IMR-90 (cell line): Measurements from ENCODE around the gene TBC1D8. TPM values are rescaled to one million over a fixed set of nuclear protein-coding genes. Genes with fewer than 3 reads are reported as not detected.

Experiments used
- ATAC-seq: fragments of 200-7000 bp; cut with Tn5 transposase; 2 replicates; pipeline ENCODE4 v1.9.1; 2020; ENCODE audit warnings: low read depth, mild to moderate bottlenecking, moderate library complexity
- BruUV-seq: library from RNA; stranded (reverse); fragments of 400-500 nt; replicated peaks from 2 replicates; lab custom pipeline; 2021; lab: Mats Ljungman, UMichigan
- CTCF ChIA-PET: fragments of 300-600 bp; formaldehyde crosslinking; extraction: SDS; loops from one replicate; lab custom pipeline; 2021; ENCODE audit warnings: antibody characterized with exemption; lab: Yijun Ruan, JAX
- POLR2A ChIA-PET: fragments of 300-600 bp; sonication (Branson Sonifier 250); formaldehyde crosslinking; loops from one replicate; lab custom pipeline; 2022; ENCODE audit warnings: antibody characterized with exemption; ENCODE audit not compliant: unreplicated experiment; lab: Charles Lee
- DNase-seq: peaks from one replicate; pipeline ENCODE4 v3.0.0; 2013
- H2AFZ ChIP-seq: replicated peaks from 2 replicates; pipeline ENCODE3; 2013; ENCODE audit warnings: low read length, mild to moderate bottlenecking; ENCODE audit not compliant: poor library complexity
- H2AK5ac ChIP-seq: 2 replicates; pipeline ENCODE4 v1.6.1; 2013; ENCODE audit warnings: low read depth, low read length, inconsistent platforms
- H2AK9ac ChIP-seq: replicated peaks from 2 replicates; pipeline ENCODE3; 2013; ENCODE audit warnings: mild to moderate bottlenecking, low read depth, low read length, moderate library complexity; ENCODE audit not compliant: poor library complexity
- H2BK120ac ChIP-seq: 2 replicates; pipeline ENCODE4 v1.6.1; 2013; ENCODE audit warnings: low read depth, low read length, inconsistent platforms
- H2BK15ac ChIP-seq: 3 replicates; pipeline ENCODE4 v1.6.1; 2013; ENCODE audit warnings: low read depth, low read length, inconsistent platforms
- H2BK20ac ChIP-seq: 2 replicates; pipeline ENCODE4 v1.6.1; 2013; ENCODE audit warnings: low read depth, mild to moderate bottlenecking, inconsistent platforms, low read length, moderate library complexity
- H2BK5ac ChIP-seq: 2 replicates; pipeline ENCODE4 v1.6.1; 2013; ENCODE audit warnings: mild to moderate bottlenecking, low read depth, low read length, inconsistent platforms; ENCODE audit not compliant: poor library complexity, severe bottlenecking
- H3K14ac ChIP-seq: replicated peaks from 2 replicates; pipeline ENCODE4 v1.6.1; 2013; ENCODE audit warnings: low read depth, low read length, inconsistent platforms
- H3K18ac ChIP-seq: 2 replicates; pipeline ENCODE4 v1.6.1; 2013; ENCODE audit warnings: low read depth, low read length, control low read depth
- H3K23ac ChIP-seq: 2 replicates; pipeline ENCODE4 v1.6.1; 2013; ENCODE audit warnings: low read depth, low read length, inconsistent platforms
- H3K27ac ChIP-seq: 2 replicates; pipeline ENCODE4 v1.5.1; 2013; ENCODE audit warnings: mild to moderate bottlenecking, control low read depth, low read length; ENCODE audit not compliant: insufficient read depth
- H3K27me3 ChIP-seq: 2 replicates; pipeline ENCODE4 v1.6.1; 2013; ENCODE audit warnings: low read length; ENCODE audit not compliant: control insufficient read depth, insufficient read depth
- H3K36me3 ChIP-seq: 2 replicates; pipeline ENCODE4 v1.6.1; 2013; ENCODE audit warnings: low read length, mixed read lengths; ENCODE audit not compliant: control insufficient read depth, insufficient read depth
- H3K4ac ChIP-seq: 2 replicates; pipeline ENCODE4 v1.6.1; 2013; ENCODE audit warnings: low read depth, low read length, inconsistent platforms
- H3K4me1 ChIP-seq: 2 replicates; pipeline ENCODE4 v1.6.1; 2013; ENCODE audit warnings: low read length, mixed read lengths; ENCODE audit not compliant: control insufficient read depth, insufficient read depth
- H3K4me2 ChIP-seq: 2 replicates; pipeline ENCODE4 v1.6.1; 2013; ENCODE audit warnings: low read depth, mild to moderate bottlenecking, control low read depth, low read length, moderate library complexity
- H3K4me3 ChIP-seq: 2 replicates; pipeline ENCODE4 v1.5.1; 2013; ENCODE audit warnings: low read depth, mild to moderate bottlenecking, control low read depth, low read length, moderate library complexity; ENCODE audit not compliant: insufficient read depth
- H3K56ac ChIP-seq: 2 replicates; pipeline ENCODE4 v1.6.1; 2013; ENCODE audit warnings: low read length, inconsistent platforms; ENCODE audit not compliant: insufficient read depth; ENCODE audit errors: extremely low read depth
- H3K79me1 ChIP-seq, 2 experiments: 2 replicates each; pipeline ENCODE4 v1.6.1; 2013; ENCODE audit warnings: low read length in 2 of 2, inconsistent platforms in 1 of 2, low read depth in 1 of 2
- H3K9ac ChIP-seq: 2 replicates; pipeline ENCODE4 v1.6.1; 2013; ENCODE audit warnings: low read depth, low read length, control low read depth
- H3K9me1 ChIP-seq: 2 replicates; pipeline ENCODE4 v1.6.1; 2013; ENCODE audit warnings: low read length, inconsistent platforms; ENCODE audit not compliant: insufficient read depth
- H3K9me3 ChIP-seq: 2 replicates; pipeline ENCODE4 v1.6.1; 2013; ENCODE audit warnings: low read length; ENCODE audit not compliant: control insufficient read depth, insufficient read depth
- H4K20me1 ChIP-seq: 2 replicates; pipeline ENCODE4 v1.6.1; 2013; ENCODE audit warnings: low read length, inconsistent platforms; ENCODE audit not compliant: insufficient read depth
- H4K5ac ChIP-seq: 2 replicates; pipeline ENCODE4 v1.6.1; 2013; ENCODE audit warnings: mild to moderate bottlenecking, low read depth, low read length, control low read depth
- H4K8ac ChIP-seq, 2 experiments: 2 replicates each; pipeline ENCODE4 v1.6.1; 2013; ENCODE audit warnings: low read depth in 2 of 2, low read length in 2 of 2, control low read depth in 1 of 2, inconsistent platforms in 1 of 2
- H4K91ac ChIP-seq: 2 replicates; pipeline ENCODE4 v1.6.1; 2013; ENCODE audit warnings: low read depth, low read length, inconsistent platforms; ENCODE audit not compliant: insufficient read depth
- CHD1 ChIP-seq: IDR thresholded peaks from 2 replicates; pipeline ENCODE4 v1.6.1; 2012; ENCODE audit warnings: low read depth, low read length, improper control_type of control experiment
- ELK1 ChIP-seq: fragments of 150-350 bp; IDR thresholded peaks from 2 replicates; pipeline ENCODE4 v1.6.1; 2016; ENCODE audit warnings: low read depth, mild to moderate bottlenecking, low read length, moderate library complexity, borderline replicate concordance
- FOS ChIP-seq: fragments of 150-350 bp; IDR thresholded peaks from 2 replicates; pipeline ENCODE4 v1.6.1; 2016; ENCODE audit warnings: low read depth, low read length
- MAFK ChIP-seq: IDR thresholded peaks from 2 replicates; pipeline ENCODE4 v1.6.1; 2012; ENCODE audit warnings: low read depth, low read length, improper control_type of control experiment
- NFE2L2 ChIP-seq: fragments of 150-350 bp; IDR thresholded peaks from 2 replicates; pipeline ENCODE4 v1.6.1; 2016; ENCODE audit warnings: low read depth, mild to moderate bottlenecking, low read length
- POLR2A ChIP-seq: IDR thresholded peaks from 2 replicates; pipeline ENCODE4 v1.6.1; 2012; ENCODE audit warnings: mild to moderate bottlenecking, low read depth, low read length
- RAD21 ChIP-seq: IDR thresholded peaks from 2 replicates; pipeline ENCODE4 v1.6.1; 2012; ENCODE audit warnings: low read length, improper control_type of control experiment
- RCOR1 ChIP-seq: IDR thresholded peaks from 2 replicates; pipeline ENCODE4 v1.6.1; 2012; ENCODE audit warnings: mild to moderate bottlenecking, low read length, improper control_type of control experiment; ENCODE audit not compliant: insufficient replicate concordance
- RFX5 ChIP-seq: IDR thresholded peaks from 2 replicates; pipeline ENCODE4 v1.8.0; 2012; ENCODE audit warnings: low read depth, mild to moderate bottlenecking, low read length, moderate library complexity
- WGBS, 2 experiments: methylation state at CpG; one replicate each; pipeline versions ENCODE4 v1.1.5 to v1.1.7; 2013; ENCODE audit warnings: missing lambda C conversion rate in 2 of 2; ENCODE audit not compliant: insufficient read length in 1 of 2; ENCODE audit errors: extremely low coverage in 2 of 2; 5-methylcytosine and 5-hydroxymethylcytosine counted together
- dilution Hi-C: fragments of 300-500 bp; cut with HindIII; formaldehyde crosslinking; loops from one replicate; pipeline ENCODE4 v1.14.3; 2018; ENCODE audit warnings: low sequenced_read_pairs; ENCODE audit not compliant: unreplicated experiment
- in situ Hi-C: fragments of 300-500 bp; cut with MboI; formaldehyde crosslinking; loops from 3 replicates; pipeline ENCODE4 v1.14.3; 2019; ENCODE audit warnings: low sequenced_read_pairs, inconsistent platforms, mixed read lengths
- intact Hi-C: fragments of 100-400 bp; cut with micrococcal nuclease; formaldehyde crosslinking; loops from 2 replicates; pipeline ENCODE4 v1.10.0; 2022
- polyA plus RNA-seq, 3 experiments: library from polyadenylated mRNA; depleted of rRNA; stranded (reverse); fragments of >200 nt; gene quantifications; 2 replicates each; pipeline ENCODE4 v1.2.3, GENCODE V29; 2012; ENCODE audit warnings: low replicate concordance in 1 of 3
- total RNA-seq: library from RNA; depleted of rRNA; stranded (reverse); fragments of >200 nt; gene quantifications from 2 replicates; pipeline ENCODE4 v1.2.3, GENCODE V29; 2012

TBC1D8 gene
- total and polyA plus RNA-seq, 2 of the 4 experiments (the other 2 are of a cell fraction) = 1.3 to 1.5 TPM

GRCh38 chr2:101063352-101064124 is 87.6 kb downstream of the TBC1D8 start (continued):
- TF ChIP-seq RAD21 = no peak
- TF ChIP-seq FOS = no peak

- BruUV-seq = no TSS peak
- Histone ChIP-seq H3K36me3 (no peaks in the 10 kb centered on the region), H2BK120ac (no peak overlapping the region), H2BK5ac (no peak overlapping the region), H2AK9ac (no peak overlapping the region), H3K23ac (no peak overlapping the region), H2BK20ac (no peak overlapping the region), H3K56ac (no peak overlapping the region), H3K9ac (no peak overlapping the region), H3K14ac (no peak overlapping the region), H2AK5ac (no peak overlapping the region), H3K79me1 (peaks cover 0 to 24% of the 10 kb centered on the region in 2 experiments; a peak in 2 of 4 replicates), H2BK15ac (no peak overlapping the region), H3K27me3 (no peaks in the 10 kb centered on the region), H3K4ac (no peak overlapping the region), H2AFZ (no peak overlapping the region), H3K4me2 (no peak overlapping the region), H3K9me3 (no peaks in the 10 kb centered on the region), H3K18ac (no peak overlapping the region), H3K4me3 (no peak overlapping the region), H4K91ac (no peak overlapping the region), H4K8ac (no peak overlapping the region), H4K20me1 (no peaks in the 10 kb centered on the region), H3K9me1 (peaks cover 14% of the 10 kb centered on the region), H3K4me1 (peaks cover 2% of the 10 kb centered on the region; the same call in 1 of the 2 replicates), H3K27ac (no peak overlapping the region), H4K5ac (no peak overlapping the region)
- dilution Hi-C loops = no loop called here
- TF ChIP-seq CHD1 (no peak), MAFK (no peak), RCOR1 (no peak), RAD21 (no peak), POLR2A (no peak), ELK1 (no peak), RFX5 (no peak), FOS (no peak), NFE2L2 (no peak)
- intact Hi-C loops = no loop called here
- ATAC-seq = no peak
- in situ Hi-C loops = no loop called here
- POLR2A ChIA-PET = no interaction called here
- WGBS, 2 experiments = no CpG with 5 or more reads among the region's 3 CpGs
- CTCF ChIA-PET = no interaction called here
- DNase-seq = no peak
Observed at GRCh38 chr2:101058386-101058785, 92.8 kb downstream of the TBC1D8 start.
